PC-9 (cell line): ENCODE data around the gene URM1.

Experiments used
- EZH2 ChIP-seq: fragments of 200-600 bp; sonication (generic); IDR thresholded peaks from 2 replicates; pipeline ENCODE4 v1.8.0; 2017; ENCODE audit warnings: antibody characterized with exemption, low read depth
- TF ChIP-seq, protein P1 (sequence below): fragments of 200-600 bp; sonication (generic); conservative IDR thresholded peaks from 2 replicates; pipeline ENCODE4 v1.6.1; 2017; ENCODE audit warnings: mixed run types, antibody characterized with exemption, mild to moderate bottlenecking, moderate library complexity

DNA sequence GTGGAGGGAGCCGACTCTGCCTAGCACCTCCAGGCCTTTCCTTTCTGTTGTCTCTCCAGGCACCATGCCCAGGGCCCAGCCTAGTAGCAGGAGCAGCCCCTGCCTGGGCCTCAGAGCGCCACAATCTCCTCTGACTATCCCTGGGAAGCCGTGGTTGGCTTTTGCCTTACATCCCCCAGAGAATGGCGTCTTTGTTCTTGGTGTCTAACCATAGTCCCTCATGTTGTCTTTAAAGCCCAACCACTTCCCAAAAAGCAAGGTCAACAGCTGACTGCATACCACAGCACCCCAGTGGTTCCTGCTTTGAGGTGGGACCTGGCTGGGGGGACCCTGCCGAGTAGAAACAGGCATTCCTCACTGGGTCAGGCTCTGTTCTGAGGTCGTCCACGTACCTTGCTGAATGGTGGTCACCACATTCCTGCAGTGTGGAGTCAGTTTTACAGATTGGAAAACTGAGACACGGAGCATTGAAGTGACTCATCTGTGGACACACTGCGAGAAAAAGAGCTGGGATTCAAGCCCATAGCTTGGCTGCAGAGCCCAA, 35.7 kb downstream of the URM1 start:
- TF ChIP-seq EZH2 = no peak
- TF ChIP-seq, protein P1, sequence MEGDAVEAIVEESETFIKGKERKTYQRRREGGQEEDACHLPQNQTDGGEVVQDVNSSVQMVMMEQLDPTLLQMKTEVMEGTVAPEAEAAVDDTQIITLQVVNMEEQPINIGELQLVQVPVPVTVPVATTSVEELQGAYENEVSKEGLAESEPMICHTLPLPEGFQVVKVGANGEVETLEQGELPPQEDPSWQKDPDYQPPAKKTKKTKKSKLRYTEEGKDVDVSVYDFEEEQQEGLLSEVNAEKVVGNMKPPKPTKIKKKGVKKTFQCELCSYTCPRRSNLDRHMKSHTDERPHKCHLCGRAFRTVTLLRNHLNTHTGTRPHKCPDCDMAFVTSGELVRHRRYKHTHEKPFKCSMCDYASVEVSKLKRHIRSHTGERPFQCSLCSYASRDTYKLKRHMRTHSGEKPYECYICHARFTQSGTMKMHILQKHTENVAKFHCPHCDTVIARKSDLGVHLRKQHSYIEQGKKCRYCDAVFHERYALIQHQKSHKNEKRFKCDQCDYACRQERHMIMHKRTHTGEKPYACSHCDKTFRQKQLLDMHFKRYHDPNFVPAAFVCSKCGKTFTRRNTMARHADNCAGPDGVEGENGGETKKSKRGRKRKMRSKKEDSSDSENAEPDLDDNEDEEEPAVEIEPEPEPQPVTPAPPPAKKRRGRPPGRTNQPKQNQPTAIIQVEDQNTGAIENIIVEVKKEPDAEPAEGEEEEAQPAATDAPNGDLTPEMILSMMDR = no peak
